ENCODE results near the gene HACE1.

The HACE1 gene

GRCh38 chr6:104795363-104795762 lies 64.4 kb downstream of the HACE1 start:
- DNase-seq (ENCODE audit: low read depth) = no peak
- TF ChIP-seq CTCF (conservative IDR thresholded peaks at IDR 0.05; ENCODE audit: low read depth, low read length) = no peak
- H3K4me3 ChIP-seq (ENCODE audit: low read length) = no peak overlapping the region

DNA sequence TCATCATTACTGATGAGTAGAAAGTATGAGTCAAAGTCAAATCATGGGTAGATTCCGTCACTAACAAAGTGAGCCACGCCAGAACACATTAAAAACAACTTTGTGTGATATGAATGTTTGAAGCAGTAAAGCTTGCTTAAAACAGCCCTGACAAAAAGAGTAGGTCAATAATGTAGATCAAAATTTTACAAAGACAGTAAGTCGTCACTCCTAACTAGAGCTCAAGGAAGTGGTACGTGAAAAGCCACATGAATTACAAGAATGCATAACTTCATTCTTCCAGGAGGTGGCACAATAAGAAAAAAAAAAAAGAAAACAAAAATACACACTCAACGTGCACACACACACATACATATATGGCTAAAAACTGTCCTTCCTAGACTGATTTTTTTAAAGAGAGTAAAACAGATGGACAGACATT lies 69.9 kb downstream of the HACE1 start:
- no peak for DNase-seq (ENCODE audit: low read depth)
- no peak overlapping the region for H3K4me3 ChIP-seq (ENCODE audit: low read length)
- peak; percentile 45 for TF ChIP-seq CTCF (conservative IDR thresholded peaks at IDR 0.05; ENCODE audit: low read depth, low read length)

DNA sequence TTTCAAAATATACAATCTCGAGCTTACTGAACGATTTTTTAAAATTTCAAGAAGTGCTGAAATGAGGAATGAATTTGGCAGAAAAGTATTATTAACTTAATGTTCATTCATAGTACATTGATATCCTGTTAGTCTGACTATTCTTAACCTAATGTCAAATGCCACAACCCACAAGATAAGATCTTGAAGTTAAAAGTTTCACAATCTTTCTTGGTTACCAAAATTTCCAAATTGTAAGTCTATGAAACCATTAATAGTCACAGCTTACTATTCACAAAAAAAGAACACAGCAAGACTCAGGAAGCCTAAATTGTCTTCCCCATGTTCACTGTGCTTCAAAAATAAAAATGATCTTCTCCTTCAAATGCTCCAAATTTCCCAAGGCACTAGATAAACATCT lies 71.3 kb downstream of the HACE1 start:
- no peak for TF ChIP-seq CTCF (conservative IDR thresholded peaks at IDR 0.05; ENCODE audit: low read depth, low read length)
- no peak for DNase-seq (ENCODE audit: low read depth)
- no peak overlapping the region for H3K4me3 ChIP-seq (ENCODE audit: low read length)

- H3K4me3 ChIP-seq (ENCODE audit: low read length) = no peak overlapping the region
- no peak for DNase-seq (ENCODE audit: low read depth)
- TF ChIP-seq CTCF (conservative IDR thresholded peaks at IDR 0.05; ENCODE audit: low read depth, low read length) = no peak
These were observed 72.4 kb downstream of the HACE1 start for GRCh38 chr6:104787305-104787704.

DNA sequence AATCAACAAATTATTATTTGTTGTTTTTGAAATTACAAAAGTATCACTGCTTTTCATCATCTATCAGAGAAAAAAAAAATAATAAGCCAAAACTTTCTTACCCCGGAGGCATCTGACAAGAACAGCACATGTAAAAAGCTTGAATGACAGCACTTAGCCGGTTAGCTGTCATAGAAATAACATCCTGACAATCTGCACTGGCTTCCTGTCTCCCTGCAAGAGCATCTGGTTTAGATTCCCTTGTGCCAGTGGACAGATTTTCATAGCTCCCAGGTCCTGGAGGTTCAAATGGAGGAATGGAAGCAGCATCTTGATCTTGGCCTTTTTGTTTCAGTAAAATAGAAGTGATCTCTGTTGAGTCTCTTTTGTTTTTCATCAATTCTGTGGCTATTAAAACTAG lies 74.8 kb downstream of the HACE1 start:
- H3K4me3 ChIP-seq (ENCODE audit: low read length) = no peak overlapping the region
- DNase-seq (ENCODE audit: low read depth) = no peak
- TF ChIP-seq CTCF (conservative IDR thresholded peaks at IDR 0.05; ENCODE audit: low read depth, low read length) = no peak

- TF ChIP-seq CTCF (conservative IDR thresholded peaks at IDR 0.05; ENCODE audit: low read depth, low read length) = peak; percentile 39
- no peak overlapping the region for H3K4me3 ChIP-seq (ENCODE audit: low read length)
- DNase-seq (ENCODE audit: low read depth) = peak; percentile 14
These were observed 88.4 kb downstream of the HACE1 start for GRCh38 chr6:104771258-104771832.

GRCh38 chr6:104768906-104769305 lies 90.8 kb downstream of the HACE1 start:
- DNase-seq (ENCODE audit: low read depth) = no peak
- H3K4me3 ChIP-seq (ENCODE audit: low read length) = no peak overlapping the region
- TF ChIP-seq CTCF (conservative IDR thresholded peaks at IDR 0.05; ENCODE audit: low read depth, low read length) = no peak

Measured in retinal pigment epithelial cell (primary cell).